H1 (cell line): ENCODE measurements around the gene CRKL.

Experiments used
- JUND ChIP-seq: IDR thresholded peaks from 2 replicates; pipeline ENCODE4 v1.6.1; 2011; ENCODE audit warnings: mild to moderate bottlenecking, improper control_type of control experiment, low read length
- POLR2A ChIP-seq, 2 experiments: IDR thresholded peaks; 1 replicate in 1 of 2; 2 replicates in 1 of 2; pipeline ENCODE4 v1.6.1; 2011; ENCODE audit warnings: low read depth in 2 of 2, low read length in 2 of 2, mild to moderate bottlenecking in 2 of 2; ENCODE audit errors: control extremely low read depth in 1 of 2
- RNF2 ChIP-seq: fragments of 200-900, 300-1000 bp; sonication (generic); IDR thresholded peaks from 2 replicates; pipeline ENCODE4 v1.7.1; 2016; ENCODE audit warnings: borderline replicate concordance, low read depth, mild to moderate bottlenecking, antibody characterized with exemption, low read length; ENCODE audit not compliant: poor library complexity, severe bottlenecking; ENCODE audit errors: missing control alignments
- SIN3A ChIP-seq, 2 experiments: IDR thresholded peaks in 1 of 2; conservative IDR thresholded peaks in 1 of 2; 2 replicates each; pipeline ENCODE4 v1.6.1; 2011 to 2012; ENCODE audit warnings: low read length in 2 of 2, improper control_type of control experiment in 1 of 2, low read depth in 1 of 2, mild to moderate bottlenecking in 1 of 2
- SIX5 ChIP-seq: IDR thresholded peaks from 2 replicates; pipeline ENCODE4 v1.6.1; 2011; ENCODE audit warnings: mild to moderate bottlenecking, low read depth, low read length
- SP1 ChIP-seq: IDR thresholded peaks from 2 replicates; pipeline ENCODE4 v1.6.1; 2011; ENCODE audit warnings: low read depth, low read length
- SP2 ChIP-seq: IDR thresholded peaks from 2 replicates; pipeline ENCODE4 v1.6.1; 2012; ENCODE audit warnings: mild to moderate bottlenecking, low read length, inconsistent platforms
- TCF12 ChIP-seq: IDR thresholded peaks from 2 replicates; pipeline ENCODE4 v1.6.1; 2011; ENCODE audit warnings: low read depth, mild to moderate bottlenecking, low read length
- ZNF274 ChIP-seq: IDR thresholded peaks from 2 replicates; pipeline ENCODE4 v1.7.0; 2012; ENCODE audit warnings: low read length, borderline replicate concordance; ENCODE audit errors: extremely low read depth
- TF ChIP-seq, protein P1 (sequence below), 3 experiments: IDR thresholded peaks; 1 replicate in 2 of 3; 2 replicates in 1 of 3; pipeline versions ENCODE4 v1.5.1 to v1.6.1; 2011; ENCODE audit warnings: low read length in 3 of 3, mild to moderate bottlenecking in 3 of 3, inconsistent platforms in 2 of 3, low read depth in 1 of 3, moderate library complexity in 1 of 3; ENCODE audit not compliant: insufficient read depth in 1 of 3; ENCODE audit errors: control extremely low read depth in 1 of 3

DNA sequence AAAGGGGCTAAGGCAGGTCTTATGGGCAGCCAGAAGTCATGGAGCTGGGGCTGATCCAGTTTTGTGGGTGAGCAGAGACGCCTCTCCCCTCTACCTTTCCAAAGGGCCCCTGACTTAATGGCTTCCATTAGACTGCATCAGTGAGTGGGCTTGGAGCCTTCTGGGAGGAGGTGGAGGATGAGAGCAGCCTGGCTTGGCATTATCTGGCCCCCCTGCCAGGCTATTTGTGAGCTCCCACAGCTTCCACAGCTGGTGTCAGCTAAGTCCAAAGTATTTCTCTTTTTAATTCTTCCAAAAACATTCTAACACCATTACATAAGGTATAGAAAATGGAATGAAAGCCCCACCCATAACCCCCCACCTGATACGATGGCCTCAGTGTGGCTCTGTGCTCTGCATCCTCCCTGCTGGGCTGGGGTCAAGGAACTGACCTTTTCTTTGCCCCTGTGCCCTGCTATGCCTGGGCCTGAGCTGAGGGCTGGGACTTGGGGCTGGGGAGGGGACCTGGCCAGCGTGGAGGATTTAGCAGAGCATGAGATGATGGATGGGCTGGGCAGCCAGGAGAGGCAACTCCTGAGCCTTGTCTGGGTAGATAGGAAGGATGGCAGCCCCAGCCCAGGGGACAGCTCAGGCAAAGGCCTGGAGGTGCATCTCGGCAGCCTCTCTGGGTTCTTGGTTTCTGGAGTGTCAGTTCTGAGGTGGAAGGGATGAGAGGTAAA is 53.9 kb downstream of the CRKL start:
- TF ChIP-seq SIN3A (conservative IDR thresholded peaks at IDR 0.05 in 1 of 2, IDR thresholded peaks at IDR 0.05 in 1 of 2; ENCODE audit: low read depth in 1 of 2, low read length in 2 of 2) (no peak), SP1 (no peak), TCF12 (no peak), ZNF274 (no peak), POLR2A (IDR thresholded peaks at IDR 0.05; ENCODE audit: control extremely low read depth in 1 of 2, low read depth in 2 of 2, low read length in 2 of 2) (no peak), SP2 (no peak), JUND (no peak), RNF2 (no peak), SIX5 (no peak)
- TF ChIP-seq, protein P1, sequence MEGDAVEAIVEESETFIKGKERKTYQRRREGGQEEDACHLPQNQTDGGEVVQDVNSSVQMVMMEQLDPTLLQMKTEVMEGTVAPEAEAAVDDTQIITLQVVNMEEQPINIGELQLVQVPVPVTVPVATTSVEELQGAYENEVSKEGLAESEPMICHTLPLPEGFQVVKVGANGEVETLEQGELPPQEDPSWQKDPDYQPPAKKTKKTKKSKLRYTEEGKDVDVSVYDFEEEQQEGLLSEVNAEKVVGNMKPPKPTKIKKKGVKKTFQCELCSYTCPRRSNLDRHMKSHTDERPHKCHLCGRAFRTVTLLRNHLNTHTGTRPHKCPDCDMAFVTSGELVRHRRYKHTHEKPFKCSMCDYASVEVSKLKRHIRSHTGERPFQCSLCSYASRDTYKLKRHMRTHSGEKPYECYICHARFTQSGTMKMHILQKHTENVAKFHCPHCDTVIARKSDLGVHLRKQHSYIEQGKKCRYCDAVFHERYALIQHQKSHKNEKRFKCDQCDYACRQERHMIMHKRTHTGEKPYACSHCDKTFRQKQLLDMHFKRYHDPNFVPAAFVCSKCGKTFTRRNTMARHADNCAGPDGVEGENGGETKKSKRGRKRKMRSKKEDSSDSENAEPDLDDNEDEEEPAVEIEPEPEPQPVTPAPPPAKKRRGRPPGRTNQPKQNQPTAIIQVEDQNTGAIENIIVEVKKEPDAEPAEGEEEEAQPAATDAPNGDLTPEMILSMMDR (IDR thresholded peaks at IDR 0.05; ENCODE audit: control extremely low read depth in 1 of 3, insufficient read depth in 1 of 3, low read depth in 1 of 3, low read length in 3 of 3): no peak
